ENCODE data around the gene PTH1R.

DNA sequence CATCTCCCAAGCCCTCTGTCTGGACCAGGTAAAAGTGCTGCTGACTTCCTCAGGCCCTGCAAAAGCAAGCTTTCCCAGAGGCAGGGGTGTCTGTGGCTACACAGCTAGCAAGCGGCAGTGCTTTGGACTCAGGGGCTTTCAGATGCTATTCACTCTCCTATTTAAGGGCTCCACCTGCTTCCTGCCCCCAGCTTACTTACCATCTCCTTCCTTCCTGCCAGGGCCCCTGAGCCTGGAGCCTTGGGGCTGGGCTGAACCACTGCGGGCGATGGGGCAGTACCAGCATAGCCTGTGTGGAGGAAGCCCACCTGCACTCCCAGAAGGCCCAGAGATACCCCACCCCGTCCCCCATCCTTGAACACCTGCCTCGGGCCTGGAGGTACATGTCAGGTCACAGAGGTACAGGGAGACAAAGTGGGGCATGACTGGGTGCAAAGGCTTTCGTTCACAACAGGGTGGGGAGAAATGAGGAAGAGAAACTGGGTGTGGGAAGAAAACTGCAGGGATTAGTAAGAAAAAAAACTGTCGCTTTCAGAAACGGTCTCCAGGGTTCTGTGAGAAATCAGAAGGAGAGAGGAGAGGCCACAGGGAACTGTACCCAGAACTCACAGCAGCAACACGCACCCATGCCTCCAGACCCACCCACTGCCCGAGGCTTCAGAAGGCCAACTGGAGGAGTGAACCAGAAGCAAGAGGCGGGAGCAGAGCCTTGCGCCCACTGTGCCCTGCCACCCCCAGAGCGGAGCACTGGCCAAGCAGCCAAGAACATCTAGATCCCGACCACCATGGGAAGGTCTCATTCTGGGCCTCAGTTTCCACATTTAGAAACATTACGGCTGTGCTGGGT is 49.6 kb downstream of the PTH1R start:
- TF ChIP-seq, protein P1, sequence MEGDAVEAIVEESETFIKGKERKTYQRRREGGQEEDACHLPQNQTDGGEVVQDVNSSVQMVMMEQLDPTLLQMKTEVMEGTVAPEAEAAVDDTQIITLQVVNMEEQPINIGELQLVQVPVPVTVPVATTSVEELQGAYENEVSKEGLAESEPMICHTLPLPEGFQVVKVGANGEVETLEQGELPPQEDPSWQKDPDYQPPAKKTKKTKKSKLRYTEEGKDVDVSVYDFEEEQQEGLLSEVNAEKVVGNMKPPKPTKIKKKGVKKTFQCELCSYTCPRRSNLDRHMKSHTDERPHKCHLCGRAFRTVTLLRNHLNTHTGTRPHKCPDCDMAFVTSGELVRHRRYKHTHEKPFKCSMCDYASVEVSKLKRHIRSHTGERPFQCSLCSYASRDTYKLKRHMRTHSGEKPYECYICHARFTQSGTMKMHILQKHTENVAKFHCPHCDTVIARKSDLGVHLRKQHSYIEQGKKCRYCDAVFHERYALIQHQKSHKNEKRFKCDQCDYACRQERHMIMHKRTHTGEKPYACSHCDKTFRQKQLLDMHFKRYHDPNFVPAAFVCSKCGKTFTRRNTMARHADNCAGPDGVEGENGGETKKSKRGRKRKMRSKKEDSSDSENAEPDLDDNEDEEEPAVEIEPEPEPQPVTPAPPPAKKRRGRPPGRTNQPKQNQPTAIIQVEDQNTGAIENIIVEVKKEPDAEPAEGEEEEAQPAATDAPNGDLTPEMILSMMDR (IDR thresholded peaks at IDR 0.05; ENCODE audit: low read depth, low read length, poor library complexity, severe bottlenecking), result no peak
- TF ChIP-seq EZH2phosphoT487 (IDR thresholded peaks at IDR 0.05; ENCODE audit: borderline replicate concordance, low read length), result no peak
